Activated CD4-positive, alpha-beta T cell treated with anti-CD3 and anti-CD28 coated beads for 36 hours (primary cell): ENCODE data around the gene RITA1. TPM values are rescaled to one million over a fixed set of nuclear protein-coding genes. Genes with fewer than 3 reads are reported as not detected.

Experiments
- ATAC-seq: fragments of 200-7000 bp; cut with Tn5 transposase; one replicate; pipeline ENCODE4 v1.10.0; 2021; ENCODE audit warnings: mild to moderate bottlenecking, moderate library complexity
- CTCF ChIA-PET: fragments of 350-600 bp; sonication (Branson Sonifier 250); formaldehyde crosslinking; loops from one replicate; lab custom pipeline; 2021; ENCODE audit warnings: antibody characterized with exemption; lab: Charles Lee
- POLR2A ChIA-PET: fragments of 350-600 bp; sonication (Branson Sonifier 250); formaldehyde crosslinking; loops from one replicate; lab custom pipeline; 2021; ENCODE audit warnings: antibody characterized with exemption, inconsistent platforms; lab: Charles Lee
- DNase-seq: peaks from one replicate; pipeline ENCODE4 v3.0.0-alpha.2; 2020
- H3K27ac Mint-ChIP-seq: one replicate; pipeline ENCODE4 v1.8.0; 2021; ENCODE audit warnings: mixed read lengths
- H3K27me3 Mint-ChIP-seq: one replicate; pipeline ENCODE4 v1.8.0; 2021; ENCODE audit warnings: mixed read lengths
- H3K36me3 Mint-ChIP-seq: one replicate; pipeline ENCODE4 v1.8.0; 2021; ENCODE audit warnings: low read depth, mixed read lengths
- H3K4me1 Mint-ChIP-seq: one replicate; pipeline ENCODE4 v1.8.0; 2021; ENCODE audit warnings: mixed read lengths
- H3K4me3 Mint-ChIP-seq: one replicate; pipeline ENCODE4 v1.8.0; 2021; ENCODE audit warnings: mild to moderate bottlenecking, moderate library complexity, mixed read lengths
- H3K9me3 Mint-ChIP-seq: one replicate; pipeline ENCODE4 v1.8.0; 2021; ENCODE audit warnings: low read depth, mixed read lengths
- intact Hi-C, 2 experiments: fragments of 100-400 bp; cut with DNase I in 1 of 2; cut with micrococcal nuclease in 1 of 2; formaldehyde crosslinking; loops; one replicate each; pipeline versions ENCODE4 v1.14.2 to v1.15.1; 2022 to 2024; cut with DNase I, micrococcal nuclease
- total RNA-seq, 2 experiments: library from RNA; stranded (reverse); gene quantifications; one replicate each; pipeline ENCODE4 v1.2.3, GENCODE V29; 2021

RITA1 gene
- total RNA-seq, 2 experiments from 2014 or later: 23.4 to 25.7 TPM

- Mint-ChIP-seq H3K27ac (no peak overlapping the region), H3K27me3 (no peaks in the 10 kb centered on the region), H3K4me1 (peaks cover 7% of the 10 kb centered on the region), H3K4me3 (no peak overlapping the region), H3K36me3 (no peaks in the 10 kb centered on the region), H3K9me3 (no peaks in the 10 kb centered on the region)
- ATAC-seq (no peak), DNase-seq (no peak)
- intact Hi-C loops: no loop called here
- POLR2A ChIA-PET: no interaction called here
- CTCF ChIA-PET: no interaction called here
These were observed 41.6 kb upstream of the RITA1 start for GRCh38 chr12:113143959-113144358.

- Mint-ChIP-seq H3K27me3 (no peaks in the 10 kb centered on the region), H3K4me3 (no peak overlapping the region), H3K9me3 (no peaks in the 10 kb centered on the region), H3K4me1 (peaks cover 7% of the 10 kb centered on the region), H3K36me3 (no peaks in the 10 kb centered on the region), H3K27ac (no peak overlapping the region)
- intact Hi-C loops: no loop called here
- ChIA-PET CTCF (no interaction called here), POLR2A (no interaction called here)
- ATAC-seq (no peak), DNase-seq (no peak)
These were observed 40.7 kb upstream of the RITA1 start for GRCh38 chr12:113144806-113145205.

GRCh38 chr12:113145720-113146551 lies 39.6 kb upstream of the RITA1 start:
- intact Hi-C loops: no loop called here
- no peaks in the 10 kb centered on the region for H3K9me3 Mint-ChIP-seq
- no peak overlapping the region for H3K4me3 Mint-ChIP-seq
- ATAC-seq (no peak), DNase-seq (no peak)
- no peaks in the 10 kb centered on the region for H3K36me3 Mint-ChIP-seq
- POLR2A ChIA-PET: no interaction called here
- CTCF ChIA-PET: no interaction called here
- no peak overlapping the region for H3K27ac Mint-ChIP-seq
- peaks cover 7% of the 10 kb centered on the region for H3K4me1 Mint-ChIP-seq
- H3K27me3 Mint-ChIP-seq: no peaks in the 10 kb centered on the region

GRCh38 chr12:113146999-113147398 lies 38.5 kb upstream of the RITA1 start:
- Mint-ChIP-seq H3K4me1 (peaks cover 8% of the 10 kb centered on the region), H3K27ac (no peak overlapping the region), H3K36me3 (no peaks in the 10 kb centered on the region), H3K4me3 (no peak overlapping the region), H3K9me3 (no peaks in the 10 kb centered on the region), H3K27me3 (peaks cover 1% of the 10 kb centered on the region)
- CTCF ChIA-PET: interaction anchor here (0.7 kb wide), 1 partner anchor 60 kb away, joined by 3 read pairs; no protein-coding TSS in a partner anchor
- no peak for DNase-seq
- no peak for ATAC-seq
- intact Hi-C loops: no loop called here
- POLR2A ChIA-PET: no interaction called here

GRCh38 chr12:113149361-113150150 lies 36.0 kb upstream of the RITA1 start, which contains the start of gene CFAP73:
Gene CFAP73 (plus strand): TSS chr12:113149724. CDS start chr12:113149858, 134 bp downstream.
- no peak within 1 kb of the TSS for H3K27ac Mint-ChIP-seq
- no peak within 1 kb of the TSS for H3K4me3 Mint-ChIP-seq
- ATAC-seq (no peak), DNase-seq (peak; percentile 56)
- H3K4me1 Mint-ChIP-seq: peaks cover 14% of the 10 kb centered on the region
- POLR2A ChIA-PET: interaction anchor here (0.6 to 1.1 kb wide), 2 partner anchors 12 to 1039 kb away, joined by 3 read pairs; no protein-coding TSS in a partner anchor
- CTCF ChIA-PET: interaction anchor here (0.7 kb wide), 1 partner anchor 57 kb away, joined by 3 read pairs; no protein-coding TSS in a partner anchor
- no peaks in the 10 kb centered on the region for H3K9me3 Mint-ChIP-seq
- H3K36me3 Mint-ChIP-seq: no peaks in the 10 kb centered on the region
- peaks cover 11% of the 10 kb centered on the region for H3K27me3 Mint-ChIP-seq
- intact Hi-C loops: loop anchor here in 1 of 2 experiments (5.0 kb wide), 1 partner anchor 52 kb away; no protein-coding TSS in a partner anchor

- ATAC-seq: no peak
- Mint-ChIP-seq H3K27ac (no peak overlapping the region), H3K9me3 (no peaks in the 10 kb centered on the region), H3K36me3 (peaks cover 2% of the 10 kb centered on the region), H3K4me3 (no peak overlapping the region), H3K27me3 (peaks cover 11% of the 10 kb centered on the region), H3K4me1 (peaks cover 14% of the 10 kb centered on the region)
- intact Hi-C loops: loop anchor here (2.0 to 5.0 kb wide), 3 partner anchors 15 to 95 kb away; partner anchors contain the start of gene DTX1 (in 1 of the 2)
- CTCF ChIA-PET: interaction anchor here (0.5 to 5.0 kb wide), 4 partner anchors 12 to 235 kb away, joined by 3 to 57 read pairs (median 17); partner anchors contain the start of gene RASAL1
- DNase-seq: no peak
- POLR2A ChIA-PET: no interaction called here
These were observed 33.9 kb upstream of the RITA1 start for GRCh38 chr12:113151655-113152054.

GRCh38 chr12:113152196-113152834 lies 33.2 kb upstream of the RITA1 start:
- no peaks in the 10 kb centered on the region for H3K9me3 Mint-ChIP-seq
- intact Hi-C loops: loop anchor here (2.0 to 5.0 kb wide), 3 partner anchors 16 to 96 kb away; partner anchors contain the start of gene DTX1 (in 1 of the 2)
- POLR2A ChIA-PET: interaction anchor here (0.6 kb wide), 1 partner anchor 57 kb away, joined by 3 read pairs; no protein-coding TSS in a partner anchor

GRCh38 chr12:113152835-113153814 lies 32.4 kb upstream of the RITA1 start:
- Mint-ChIP-seq H3K4me3 (peak overlapping the region; percentile 69), H3K4me1 (peaks cover 17% of the 10 kb centered on the region), H3K27ac (peak overlapping the region; percentile 47), H3K27me3 (peaks cover 11% of the 10 kb centered on the region), H3K9me3 (no peaks in the 10 kb centered on the region), H3K36me3 (peaks cover 5% of the 10 kb centered on the region)
- intact Hi-C loops: loop anchor here (1.0 to 5.0 kb wide), 8 partner anchors 16 to 253 kb away; partner anchors contain the start of genes DDX54 (in 1 of the 2), DTX1 (in 1 of the 2), RASAL1 (in 1 of the 2) and RITA1 (in 1 of the 2)
- ChIA-PET POLR2A (interaction anchor here (0.6 to 1.4 kb wide), 4 partner anchors 12 to 58 kb away, joined by 3 to 7 read pairs (median 3); partner anchors contain the start of gene RASAL1), CTCF (interaction anchor here (0.5 to 5.0 kb wide), 21 partner anchors 9 to 254 kb away, joined by 3 to 57 read pairs (median 4); partner anchors contain the start of genes OAS2 and RASAL1)
- ATAC-seq: peak; percentile 78
- peak; percentile 82 for DNase-seq

More at GRCh38 chr12:113152196-113152834, 33.2 kb upstream of the RITA1 start:
- DNase-seq (no peak), ATAC-seq (no peak)
- Mint-ChIP-seq H3K27me3 (peaks cover 11% of the 10 kb centered on the region), H3K36me3 (peaks cover 2% of the 10 kb centered on the region), H3K4me1 (peaks cover 17% of the 10 kb centered on the region), H3K4me3 (peak overlapping the region; percentile 69), H3K27ac (peak overlapping the region; percentile 34)
- CTCF ChIA-PET: interaction anchor here (0.9 to 5.0 kb wide), 14 partner anchors 10 to 253 kb away, joined by 3 to 57 read pairs (median 5); partner anchors contain the start of genes OAS2 and RASAL1

- DNase-seq: peak; percentile 60
- Mint-ChIP-seq H3K4me3 (peak overlapping the region; percentile 69), H3K4me1 (peaks cover 17% of the 10 kb centered on the region), H3K27ac (no peak overlapping the region), H3K27me3 (peaks cover 11% of the 10 kb centered on the region), H3K36me3 (peaks cover 9% of the 10 kb centered on the region), H3K9me3 (no peaks in the 10 kb centered on the region)
- no peak for ATAC-seq
- POLR2A ChIA-PET: interaction anchor here (0.6 kb wide), 1 partner anchor 28 kb away, joined by 3 read pairs; no protein-coding TSS in a partner anchor
- intact Hi-C loops: loop anchor here in 1 of 2 experiments (5.0 kb wide), 1 partner anchor 57 kb away; no protein-coding TSS in a partner anchor
- CTCF ChIA-PET: interaction anchor here (0.6 to 5.0 kb wide), 12 partner anchors 17 to 254 kb away, joined by 3 to 57 read pairs (median 4); partner anchors contain the start of gene RASAL1
These were observed 31.1 kb upstream of the RITA1 start for GRCh38 chr12:113154351-113154973.
